Stimulated activated CD8-positive, alpha-beta memory T cell treated with anti-CD3 and anti-CD28 coated beads, Interleukin-7, amount 100 ng/mL, for 24 hours (primary cell): ENCODE measurements around the gene CBX5.
"Not testable (repeated sequence)": the region's sequence is repeated elsewhere in the genome, so short reads cannot be mapped to it uniquely, and the experiment has no call there.

ENCODE experiments used
- DNase-seq: peaks from one replicate; pipeline ENCODE4 v3.0.0-alpha.2; 2020; ENCODE audit warnings: low read depth

CBX5 gene

DNA sequence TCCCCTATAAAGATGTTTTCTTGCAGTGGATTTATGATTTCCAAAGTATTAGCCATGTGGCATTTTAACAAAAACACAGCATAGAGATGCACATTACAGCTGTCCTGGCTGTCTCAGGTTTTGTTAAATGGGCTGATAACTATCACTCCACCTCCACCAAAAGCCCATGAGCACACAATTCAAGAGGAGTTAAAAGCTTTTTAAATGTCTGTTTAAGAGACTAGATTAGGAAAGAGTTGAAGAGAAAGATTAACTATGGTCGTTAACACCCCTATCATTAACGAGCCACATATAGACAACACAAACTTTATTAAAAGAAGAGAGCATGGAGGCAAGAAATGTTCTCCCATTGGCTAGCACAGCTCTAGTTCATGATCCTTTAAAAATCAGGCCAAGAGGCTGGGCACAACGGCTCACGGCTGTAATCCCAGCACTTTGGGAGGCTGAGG lies 14.5 kb downstream of the CBX5 start:
- no peak for DNase-seq

- DNase-seq = no peak
Observed at GRCh38 chr12:54262403-54262925, 17.5 kb downstream of the CBX5 start.

DNA sequence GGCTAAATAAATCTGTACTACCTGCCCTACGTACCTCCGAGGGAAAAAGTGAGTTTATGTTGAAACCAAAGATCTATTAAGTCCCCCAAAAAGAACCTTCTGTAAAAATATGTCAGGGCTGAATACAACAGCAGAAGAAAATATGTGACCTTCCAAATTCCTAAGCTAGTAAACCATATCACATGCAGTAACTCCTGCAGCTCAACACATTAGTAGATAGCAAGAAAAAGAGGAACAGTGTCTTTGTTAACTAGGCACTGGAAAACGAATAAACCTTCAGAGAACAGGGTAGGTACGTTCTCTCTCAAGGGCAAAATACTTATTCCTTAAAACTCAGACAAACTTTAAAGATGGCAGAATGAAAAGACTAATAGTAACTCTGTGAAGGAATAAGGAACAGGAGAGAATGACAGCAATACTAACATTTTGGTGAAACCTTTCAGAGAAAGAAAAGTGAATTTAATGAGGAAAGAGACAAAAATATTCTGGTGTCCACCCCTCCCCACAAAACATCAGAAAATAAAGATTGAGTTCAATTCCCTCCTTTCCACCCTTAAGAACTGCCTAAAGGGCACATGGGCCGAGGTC lies 18.0 kb downstream of the CBX5 start:
- DNase-seq = no peak

- peak; percentile 8 for DNase-seq
Observed at GRCh38 chr12:54259194-54260011, 20.5 kb downstream of the CBX5 start.

DNA sequence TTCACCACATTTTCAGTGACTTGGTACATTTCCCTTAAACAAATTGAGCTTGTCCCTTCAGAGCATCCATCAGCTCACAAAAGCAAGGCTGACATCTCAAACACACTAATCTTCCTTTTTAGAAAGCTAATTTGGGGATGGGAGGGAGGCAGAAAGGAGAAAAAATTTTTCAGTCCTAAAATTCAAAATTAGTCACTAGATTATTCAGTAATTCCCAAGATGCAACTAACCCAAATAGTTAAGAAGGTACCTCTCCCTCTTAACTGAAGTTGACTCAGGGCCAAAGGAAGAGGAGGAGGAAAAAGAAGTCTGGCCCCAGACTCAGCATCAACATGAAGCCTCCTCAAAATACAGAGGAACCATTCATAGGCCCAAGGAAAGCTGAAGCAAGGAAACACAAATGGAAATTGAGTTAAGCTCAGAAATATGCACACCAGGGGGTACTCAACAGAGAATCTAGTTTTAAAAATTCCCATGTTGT lies 21.7 kb downstream of the CBX5 start:
- DNase-seq = no peak

GRCh38 chr12:54257332-54257731 lies 22.6 kb downstream of the CBX5 start:
- no peak for DNase-seq

DNA sequence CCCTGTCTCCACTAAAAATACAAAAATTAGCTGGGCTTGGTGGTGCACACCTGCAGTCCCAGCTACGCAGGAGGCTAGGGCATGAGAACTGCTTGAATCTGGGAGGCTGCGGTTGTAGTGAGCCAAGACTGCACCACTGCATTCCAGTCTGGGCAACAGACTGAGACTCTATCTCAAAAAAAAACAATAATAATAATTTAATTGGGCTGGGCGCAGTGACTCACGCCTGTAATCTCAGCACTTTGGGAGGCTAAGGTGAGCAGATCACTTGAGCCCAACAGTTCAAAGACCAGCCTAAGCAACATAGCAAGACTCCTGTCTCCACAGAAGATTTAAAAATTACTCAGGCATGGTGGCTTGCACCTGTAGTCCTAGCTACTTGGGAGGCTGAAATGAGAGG lies 26.7 kb downstream of the CBX5 start:
- no peak for DNase-seq

GRCh38 chr12:54251667-54252284 lies 28.1 kb downstream of the CBX5 start:
- DNase-seq = no peak

DNA sequence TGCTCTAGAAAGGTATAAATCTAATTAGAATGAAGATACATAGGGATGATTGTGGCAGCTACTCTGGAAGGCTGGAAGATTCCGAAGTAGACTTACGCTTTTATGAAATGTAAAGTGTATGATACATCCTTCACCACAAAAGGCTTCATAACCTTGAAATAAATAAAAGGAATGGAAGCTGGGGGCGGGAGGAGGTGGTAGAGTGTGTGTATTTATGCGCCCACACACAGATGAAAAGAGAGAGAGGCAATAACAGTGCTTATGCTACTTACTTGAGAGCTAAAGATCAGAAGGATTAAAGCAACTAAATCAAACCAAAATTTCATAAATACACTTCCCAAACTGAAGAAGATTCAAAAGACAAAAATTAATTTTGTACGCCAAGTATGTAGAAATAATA lies 30.4 kb downstream of the CBX5 start:
- DNase-seq = no peak

GRCh38 chr12:54246011-54246641 lies 33.8 kb downstream of the CBX5 start:
- DNase-seq = no peak

GRCh38 chr12:54240971-54241588 lies 38.8 kb downstream of the CBX5 start:
- no peak for DNase-seq

- no peak for DNase-seq
Observed at GRCh38 chr12:54240129-54240528, 39.8 kb downstream of the CBX5 start.

DNA sequence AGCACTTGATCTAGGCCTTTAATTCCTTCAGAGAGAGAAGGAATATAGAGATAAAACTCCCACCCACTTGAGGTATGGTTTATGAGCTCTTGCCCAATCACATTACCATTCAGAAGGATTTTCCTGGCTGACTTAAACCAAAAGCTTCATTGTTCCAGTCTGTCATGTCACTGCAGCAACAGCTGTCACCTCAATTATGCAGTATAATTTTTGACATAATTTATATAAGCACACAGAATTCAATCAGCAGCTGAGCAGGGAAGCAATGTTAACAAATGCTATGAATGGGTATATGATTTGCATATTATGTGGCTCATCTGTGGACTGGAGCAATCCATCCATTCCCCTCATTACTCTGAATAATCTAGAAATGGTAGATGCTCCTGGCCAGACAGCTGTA lies 40.3 kb downstream of the CBX5 start:
- no peak for DNase-seq

GRCh38 chr12:54238531-54238930 lies 41.4 kb downstream of the CBX5 start:
- DNase-seq = no peak

- no peak for DNase-seq
Observed at GRCh38 chr12:54232790-54233189, 47.1 kb downstream of the CBX5 start.

GRCh38 chr12:54231269-54231668 lies 48.7 kb downstream of the CBX5 start:
- DNase-seq = not testable (repeated sequence)

DNA sequence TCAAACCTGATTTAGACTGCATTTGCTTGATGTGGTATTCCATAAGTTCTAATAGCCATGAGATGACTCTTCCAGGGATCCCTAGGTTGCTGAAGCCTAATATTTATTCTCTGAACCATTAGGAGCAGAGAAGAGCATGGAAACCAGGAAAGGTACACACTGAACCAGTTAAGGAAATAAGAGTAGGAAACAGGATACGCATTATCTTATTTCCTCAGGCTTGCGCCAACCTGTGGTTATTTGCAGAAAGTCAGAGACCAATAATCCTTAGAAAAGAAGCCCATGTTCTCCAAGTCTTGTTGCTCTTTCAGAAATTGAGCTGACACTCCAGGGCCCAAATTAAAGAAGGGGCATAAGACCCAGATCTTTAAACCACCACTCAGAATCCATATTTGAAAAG lies 49.4 kb downstream of the CBX5 start:
- DNase-seq = no peak

- DNase-seq = no peak
Observed at GRCh38 chr12:54229624-54230212, 50.2 kb downstream of the CBX5 start.

GRCh38 chr12:54228471-54228870 lies 51.5 kb downstream of the CBX5 start:
- no peak for DNase-seq

DNA sequence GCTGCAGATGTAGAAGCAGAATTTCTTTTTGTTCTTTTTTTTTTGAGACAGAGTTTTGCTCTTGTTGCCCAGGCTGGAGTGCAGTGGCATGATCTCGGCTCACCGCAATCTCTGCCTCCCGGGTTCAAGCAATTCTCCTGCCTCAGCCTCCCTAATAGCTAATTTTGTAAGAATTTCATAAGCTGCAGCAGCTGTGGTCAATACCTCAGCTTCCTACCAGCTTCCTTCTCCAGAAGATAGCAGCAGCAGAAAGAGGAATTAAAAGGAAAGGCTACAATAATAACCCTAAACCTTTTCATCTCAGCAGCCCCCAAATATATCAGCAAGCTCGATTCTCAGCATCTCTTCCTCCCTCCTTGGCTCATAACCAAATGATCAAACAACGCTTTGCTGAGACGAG lies 52.0 kb downstream of the CBX5 start:
- DNase-seq = not testable (repeated sequence)

- DNase-seq = no peak
Observed at GRCh38 chr12:54227376-54227775, 52.5 kb downstream of the CBX5 start.

DNA sequence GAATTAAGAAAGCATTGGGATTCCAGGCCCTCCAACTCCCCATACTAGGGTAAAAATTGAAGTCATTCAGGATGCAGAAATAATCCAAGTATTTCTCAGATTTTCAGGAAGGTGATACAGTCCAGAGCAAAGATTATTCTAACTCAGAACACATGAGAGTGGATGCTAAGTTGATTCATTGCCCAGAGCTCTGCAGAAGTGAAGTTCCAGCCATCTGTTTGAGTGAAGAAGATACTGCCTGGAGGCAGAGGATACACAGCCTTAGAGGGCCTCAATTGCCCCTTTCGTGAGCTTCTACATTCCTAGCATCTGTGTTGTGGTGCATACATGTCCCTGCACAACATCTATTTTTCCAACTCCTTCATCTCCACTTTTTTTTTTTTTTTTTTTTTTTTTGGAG lies 54.3 kb downstream of the CBX5 start:
- DNase-seq = no peak
